Measurements from ENCODE around the gene LRRC56.

LRRC56 gene

DNA sequence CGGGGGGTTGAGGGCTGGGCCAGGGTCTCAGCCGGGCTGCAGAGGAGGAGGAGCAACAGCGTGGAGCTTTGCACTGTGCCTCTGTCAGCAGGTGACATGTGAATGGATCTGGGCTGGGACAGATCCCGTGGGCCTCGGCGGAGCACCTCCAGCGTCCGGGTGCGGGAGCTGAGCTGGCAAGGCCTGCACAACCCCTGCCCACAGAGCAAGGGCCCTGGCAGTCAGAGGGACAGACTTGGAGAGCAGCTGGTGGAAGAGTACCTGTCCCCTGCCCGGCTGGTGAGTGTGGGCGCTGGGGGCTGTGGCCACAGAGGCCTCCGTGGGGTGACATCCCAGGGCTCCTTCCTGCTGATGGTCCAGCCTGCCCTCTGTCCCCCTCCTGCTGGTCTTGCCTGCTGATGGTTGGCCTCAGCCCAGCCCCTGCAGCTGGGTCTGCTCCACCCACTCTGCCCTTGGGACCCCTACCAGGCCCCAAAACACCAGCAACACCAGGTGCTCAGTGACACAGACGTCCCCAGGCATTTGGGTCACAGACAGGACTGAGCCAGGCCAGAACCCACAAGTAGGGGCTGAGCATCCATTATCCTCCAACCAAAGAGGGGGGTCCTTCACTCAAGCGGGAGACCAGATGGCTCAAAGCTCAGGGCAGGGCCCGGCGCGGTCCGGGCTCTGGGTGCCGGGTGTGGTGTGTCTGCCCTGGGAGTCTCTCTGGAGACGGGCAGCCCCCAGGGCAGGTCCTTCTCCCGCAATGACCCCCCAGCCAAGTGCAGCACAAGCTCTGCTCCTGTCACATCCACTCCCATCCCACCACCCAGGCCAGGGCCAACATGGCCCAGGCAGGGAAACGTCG is 3.5 kb downstream of the LRRC56 start:
- no peak for DNase-seq

DNA sequence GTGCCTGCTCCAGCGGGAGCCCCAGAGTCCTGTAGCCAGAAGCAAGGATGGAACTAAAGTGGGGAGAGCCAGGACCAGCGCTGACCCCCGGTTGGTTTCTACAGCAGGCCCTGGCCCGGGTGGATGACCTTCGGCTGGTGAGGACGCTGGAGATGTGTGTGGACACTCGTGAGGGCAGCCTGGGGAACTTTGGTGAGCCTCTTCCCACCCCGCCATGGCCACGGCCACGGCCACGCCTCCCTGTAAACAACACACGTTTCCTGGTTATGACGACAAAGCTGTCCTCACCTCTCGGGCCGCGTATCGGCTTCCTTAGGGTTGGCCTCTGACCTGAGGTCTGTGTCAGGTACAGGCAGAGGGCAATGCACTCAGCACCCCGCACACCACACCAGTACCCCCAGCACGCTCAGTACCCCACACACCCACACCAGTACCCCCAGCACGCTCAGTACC is 4.1 kb downstream of the LRRC56 start:
- DNase-seq, result no peak

DNA sequence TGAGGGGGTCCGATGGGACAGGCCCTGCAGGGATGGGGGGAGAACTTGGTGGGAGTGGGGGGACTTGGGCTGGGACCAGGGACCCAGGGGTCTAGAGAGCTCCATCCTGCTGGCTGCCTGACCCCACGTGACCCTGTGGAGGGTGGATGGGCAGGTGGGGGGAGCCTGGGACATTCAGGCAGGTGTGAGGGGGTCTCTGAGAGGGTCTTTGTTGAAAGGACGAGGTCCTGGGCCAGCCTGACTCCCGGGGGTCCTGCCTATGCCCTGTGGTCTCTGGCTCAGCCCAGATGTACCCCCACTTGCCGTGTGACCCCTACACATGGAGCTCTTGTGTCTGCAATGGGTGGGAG is 7.5 kb downstream of the LRRC56 start:
- no peak for DNase-seq

DNA sequence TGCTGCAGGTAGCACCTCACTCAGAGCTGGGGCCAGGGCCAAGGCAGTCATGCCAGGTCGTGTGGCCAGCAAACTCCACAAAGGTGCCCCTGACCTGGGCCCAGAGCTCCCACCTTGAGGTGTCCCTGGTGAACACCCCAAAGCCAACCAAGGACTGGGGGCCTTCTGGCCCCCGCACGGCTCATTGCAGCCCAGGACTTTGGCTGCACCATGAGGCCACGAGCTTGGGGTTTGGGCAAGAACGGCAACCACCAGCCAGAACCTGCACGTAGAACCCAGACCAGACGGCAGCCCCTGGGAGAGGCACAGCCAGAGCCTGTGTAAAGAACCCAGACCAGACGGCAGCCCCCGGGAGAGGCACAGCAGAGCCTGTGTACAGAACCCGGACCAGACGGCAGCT is 7.8 kb downstream of the LRRC56 start:
- no peak for DNase-seq

DNA sequence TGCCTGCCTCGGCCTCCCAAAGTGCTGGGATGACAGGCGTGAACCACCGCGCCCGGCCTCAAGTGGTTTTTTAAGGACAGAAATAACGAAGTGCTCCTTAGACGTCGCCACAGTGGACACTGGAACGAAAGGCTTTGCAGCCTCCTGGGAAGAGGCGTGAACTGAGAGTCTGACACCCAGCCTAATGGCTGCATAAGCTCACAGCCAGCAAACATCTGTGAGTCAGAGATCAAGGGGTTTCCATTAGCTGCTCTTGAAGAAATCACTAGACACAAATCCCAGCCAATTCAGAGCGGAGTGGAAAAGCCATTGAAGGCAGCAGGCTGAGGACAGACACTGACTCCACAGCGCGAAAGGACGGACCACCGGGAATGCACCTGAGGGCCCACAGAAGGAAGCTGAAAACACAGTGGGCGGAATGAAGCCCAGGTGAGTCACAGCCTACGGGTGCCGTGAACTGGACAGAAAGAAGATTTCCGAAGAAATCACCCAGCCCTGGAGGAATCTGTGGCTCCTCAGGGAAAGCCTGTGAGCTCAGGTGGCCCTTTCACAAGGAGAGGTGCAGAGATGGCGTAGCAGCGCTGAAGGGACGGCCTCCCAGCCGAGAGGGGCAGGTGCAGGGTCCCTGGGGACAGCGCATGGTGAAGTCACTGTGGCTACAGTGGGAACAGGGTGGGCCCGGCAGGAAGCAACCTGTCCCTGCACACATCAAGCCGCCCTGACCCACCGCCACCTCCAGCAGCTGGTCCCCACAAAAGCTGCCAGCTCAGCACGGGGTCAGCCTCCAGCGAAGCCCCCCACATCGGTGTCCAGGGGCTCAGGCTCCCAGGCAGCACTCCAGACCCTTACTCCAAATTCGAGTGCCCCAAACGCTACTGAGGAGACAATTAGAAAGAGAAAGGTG is 11.6 kb downstream of the LRRC56 start:
- no peak for DNase-seq

DNA sequence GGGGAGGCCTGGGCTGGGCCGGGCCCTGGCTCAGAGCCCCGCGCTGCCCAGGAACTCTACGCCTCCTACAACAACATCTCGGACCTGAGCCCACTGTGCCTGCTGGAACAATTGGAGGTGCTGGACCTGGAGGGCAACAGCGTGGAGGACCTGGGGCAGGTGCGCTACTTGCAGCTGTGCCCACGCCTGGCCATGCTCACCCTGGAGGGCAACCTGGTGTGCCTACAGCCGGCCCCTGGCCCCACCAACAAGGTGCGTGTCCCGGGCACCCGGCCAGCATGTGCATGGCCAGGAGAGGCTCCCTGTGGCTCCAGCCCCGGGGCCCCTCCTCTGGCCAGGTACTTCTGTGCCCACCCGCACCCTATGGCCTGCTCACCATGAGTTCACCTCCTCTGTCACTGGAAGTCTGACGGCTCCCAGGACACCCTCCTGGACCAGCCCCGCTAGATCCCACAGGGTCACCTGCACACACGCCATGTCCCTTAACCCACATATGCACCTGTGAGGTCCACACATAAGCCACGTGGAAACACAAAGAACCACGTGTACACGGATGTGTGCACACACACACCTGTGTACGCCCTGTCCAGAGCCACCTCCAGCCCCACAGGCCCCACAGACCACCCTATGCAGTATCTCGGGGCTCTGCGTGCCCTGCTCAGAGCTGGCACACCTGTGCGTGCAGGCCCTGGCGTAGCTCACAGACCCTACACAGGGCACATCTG is 12.9 kb downstream of the LRRC56 start:
- DNase-seq, result no peak

DNA sequence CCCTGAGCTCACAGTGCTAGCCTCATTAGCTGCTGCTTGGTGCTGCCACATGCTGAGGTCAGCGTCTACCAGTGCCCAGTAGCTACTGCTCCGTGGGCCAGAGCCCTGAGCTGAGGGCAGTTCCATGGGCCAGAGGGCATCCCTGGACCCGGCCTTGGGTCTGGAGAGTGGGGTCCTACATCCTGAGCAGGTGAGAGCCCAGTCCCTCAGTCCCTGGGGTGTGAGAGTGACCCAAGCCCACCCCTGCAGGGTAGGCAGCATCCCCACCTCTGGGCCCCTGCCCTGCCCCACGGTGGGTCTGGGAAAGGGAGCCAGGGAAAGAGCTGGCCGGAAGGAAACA is 13.4 kb downstream of the LRRC56 start:
- DNase-seq, result no peak

DNA sequence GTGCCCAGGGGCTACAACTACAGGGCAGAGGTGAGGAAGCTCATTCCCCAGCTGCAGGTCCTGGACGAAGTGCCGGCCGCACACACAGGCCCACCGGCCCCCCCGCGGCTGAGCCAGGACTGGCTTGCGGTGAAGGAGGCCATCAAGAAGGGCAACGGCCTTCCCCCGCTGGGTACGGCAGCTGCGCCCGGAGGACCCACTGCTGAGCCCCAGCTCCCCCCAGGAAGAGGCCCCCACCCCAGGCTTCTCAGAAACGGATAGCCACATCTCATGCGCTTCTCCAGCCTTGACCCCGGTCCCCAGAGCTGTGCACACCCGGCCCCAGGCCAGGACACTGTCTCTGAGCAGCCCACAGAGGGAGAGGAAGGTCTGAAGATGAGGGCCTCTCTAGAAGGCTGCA is 13.8 kb downstream of the LRRC56 start:
- no peak for DNase-seq

DNA sequence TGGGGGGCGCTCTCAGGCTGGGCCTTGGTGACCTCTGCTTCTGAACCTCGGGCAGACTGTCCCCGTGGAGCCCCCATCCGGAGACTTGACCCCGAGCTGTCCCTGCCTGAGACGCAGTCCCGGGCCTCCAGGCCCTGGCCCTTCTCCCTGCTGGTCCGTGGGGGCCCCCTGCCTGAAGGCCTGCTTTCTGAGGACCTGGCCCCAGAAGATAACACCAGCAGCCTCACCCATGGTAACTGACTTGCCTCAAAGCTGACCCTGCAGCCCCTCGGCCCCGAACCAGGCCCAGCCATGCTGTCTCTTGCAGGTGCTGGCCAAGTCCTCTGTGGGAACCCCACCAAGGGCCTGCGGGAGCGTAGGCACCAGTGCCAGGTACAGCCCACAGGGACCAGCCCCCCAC is 14.3 kb downstream of the LRRC56 start:
- DNase-seq, result no peak

DNA sequence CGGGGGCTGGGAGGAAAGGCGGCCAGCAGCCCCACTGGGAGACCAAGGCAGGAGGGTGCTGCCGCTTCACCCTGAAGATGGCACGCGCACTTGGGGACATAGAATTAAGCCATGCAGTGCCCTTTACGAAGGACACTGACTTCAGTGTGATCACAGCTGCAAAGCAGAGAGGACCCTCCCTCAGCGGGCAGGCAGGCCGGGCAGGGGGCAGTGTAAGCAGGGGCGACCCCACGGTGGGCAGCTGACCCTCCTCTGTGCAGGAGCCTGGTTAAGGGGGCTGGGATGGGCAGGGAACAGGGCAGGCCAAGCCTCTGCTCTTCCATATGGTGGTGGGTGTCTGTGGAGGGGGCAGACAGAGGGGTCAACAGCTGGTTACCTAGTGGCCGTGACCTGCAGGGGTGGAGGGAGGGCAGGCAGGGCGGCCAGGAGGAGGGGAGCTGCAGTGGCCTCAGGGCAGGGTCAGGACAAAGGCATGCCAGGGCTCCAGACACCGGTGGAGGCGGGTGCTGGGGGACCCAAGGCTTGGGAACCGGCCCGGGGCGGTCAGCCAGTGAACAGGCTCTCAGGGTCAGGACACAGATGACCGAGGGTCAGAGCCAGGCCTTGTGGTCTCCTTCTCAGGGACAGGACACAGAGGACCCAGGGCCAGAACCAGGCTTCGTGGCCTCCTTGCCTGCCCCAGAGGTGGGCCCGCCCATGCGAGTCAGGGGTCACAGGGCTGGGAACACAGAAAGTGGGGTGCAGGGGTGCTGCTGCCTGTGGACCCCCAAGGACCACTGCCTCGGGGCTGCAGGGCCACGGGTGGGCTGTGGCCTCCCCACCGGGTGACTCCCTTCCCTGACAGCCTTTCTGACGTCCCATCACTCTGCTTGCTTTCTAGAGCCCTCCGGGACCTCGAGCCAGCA is 16.0 kb downstream of the LRRC56 start:
- no peak for DNase-seq

DNA sequence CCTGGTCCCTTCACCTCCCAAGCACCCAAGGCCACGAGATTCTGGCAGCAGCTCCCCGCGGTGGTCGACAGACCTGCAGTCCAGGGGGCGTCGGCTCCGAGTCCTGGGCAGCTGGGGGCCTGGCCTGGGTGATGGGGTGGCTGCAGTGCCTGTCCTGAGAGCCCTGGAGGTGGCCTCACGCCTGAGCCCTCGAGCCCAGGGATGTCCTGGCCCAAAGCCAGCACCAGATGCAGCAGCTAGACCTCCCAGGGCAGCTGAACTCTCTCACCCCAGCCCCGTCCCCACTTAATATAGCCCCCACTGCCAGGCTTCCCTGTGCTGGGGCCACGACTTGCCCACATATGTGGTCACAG is 16.6 kb downstream of the LRRC56 start:
- no peak for DNase-seq

DNA sequence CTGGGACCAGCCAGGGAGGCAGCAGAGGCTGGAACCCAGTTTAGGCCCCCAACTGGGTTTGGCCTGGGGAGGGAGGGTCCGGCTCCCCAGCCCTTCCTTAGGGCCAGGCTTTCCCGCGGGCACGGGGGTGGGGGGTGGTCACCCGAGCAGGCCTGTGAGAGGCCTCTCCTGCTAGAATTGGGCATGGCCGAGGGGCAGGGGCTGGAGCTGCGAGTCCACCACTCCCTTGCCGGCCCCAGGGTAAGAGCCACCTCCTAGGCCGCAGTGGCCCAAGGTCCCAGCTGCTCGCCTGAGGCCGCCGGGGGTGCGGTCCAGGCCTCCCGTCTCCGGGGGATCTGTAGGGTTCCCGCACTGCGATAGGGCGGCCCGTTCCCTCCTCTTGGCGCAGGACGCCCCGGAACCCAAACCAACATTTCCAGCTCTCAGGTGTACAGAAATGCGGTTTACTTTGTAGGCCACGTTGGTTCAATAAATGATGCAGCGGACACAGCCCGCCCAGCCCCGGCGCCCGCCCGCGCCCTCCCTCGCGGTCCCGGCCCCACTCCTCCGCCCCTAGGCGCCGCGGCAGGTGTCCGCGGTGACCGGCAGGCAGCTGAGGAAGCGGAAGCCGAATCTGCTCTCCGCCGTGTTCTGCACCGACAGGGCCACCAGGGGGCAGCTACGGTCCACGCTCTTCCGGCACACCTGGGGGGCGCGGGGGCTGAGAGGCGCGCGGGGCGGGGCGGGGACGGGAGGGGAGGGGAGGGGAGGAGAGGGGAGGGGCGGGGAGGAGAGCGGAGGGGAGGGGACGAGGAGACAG is 17.3 kb downstream of the LRRC56 start:
- DNase-seq, result peak; percentile 73 to 77

DNA sequence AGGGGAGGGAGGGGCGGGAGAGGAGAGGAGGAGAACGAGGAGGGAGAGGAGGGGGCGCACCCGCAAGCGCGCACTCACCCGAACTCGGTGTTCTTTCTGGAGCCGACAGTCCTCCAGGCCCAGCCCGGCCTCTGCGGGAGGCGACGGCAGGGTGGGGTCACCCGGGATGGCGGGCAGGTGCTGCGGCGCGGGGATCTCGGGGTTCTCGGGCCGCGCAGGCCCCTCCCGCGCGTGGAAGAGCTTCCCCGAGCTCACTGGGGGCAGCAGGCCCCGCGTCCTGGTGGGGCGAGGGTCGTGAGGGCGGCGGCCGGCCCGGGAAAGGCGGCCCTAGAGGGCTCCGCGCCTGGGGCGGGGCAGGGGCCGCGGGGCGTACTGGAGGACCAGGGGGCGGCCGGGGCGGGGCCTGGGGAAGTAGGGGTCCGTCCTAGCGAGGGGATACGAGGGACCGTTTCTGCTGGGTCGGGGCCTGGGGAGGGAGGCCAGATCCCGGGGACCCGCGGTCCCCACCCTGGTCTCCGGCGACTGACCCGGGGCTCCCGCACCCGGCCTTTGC is 18.0 kb downstream of the LRRC56 start:
- no peak for DNase-seq

DNA sequence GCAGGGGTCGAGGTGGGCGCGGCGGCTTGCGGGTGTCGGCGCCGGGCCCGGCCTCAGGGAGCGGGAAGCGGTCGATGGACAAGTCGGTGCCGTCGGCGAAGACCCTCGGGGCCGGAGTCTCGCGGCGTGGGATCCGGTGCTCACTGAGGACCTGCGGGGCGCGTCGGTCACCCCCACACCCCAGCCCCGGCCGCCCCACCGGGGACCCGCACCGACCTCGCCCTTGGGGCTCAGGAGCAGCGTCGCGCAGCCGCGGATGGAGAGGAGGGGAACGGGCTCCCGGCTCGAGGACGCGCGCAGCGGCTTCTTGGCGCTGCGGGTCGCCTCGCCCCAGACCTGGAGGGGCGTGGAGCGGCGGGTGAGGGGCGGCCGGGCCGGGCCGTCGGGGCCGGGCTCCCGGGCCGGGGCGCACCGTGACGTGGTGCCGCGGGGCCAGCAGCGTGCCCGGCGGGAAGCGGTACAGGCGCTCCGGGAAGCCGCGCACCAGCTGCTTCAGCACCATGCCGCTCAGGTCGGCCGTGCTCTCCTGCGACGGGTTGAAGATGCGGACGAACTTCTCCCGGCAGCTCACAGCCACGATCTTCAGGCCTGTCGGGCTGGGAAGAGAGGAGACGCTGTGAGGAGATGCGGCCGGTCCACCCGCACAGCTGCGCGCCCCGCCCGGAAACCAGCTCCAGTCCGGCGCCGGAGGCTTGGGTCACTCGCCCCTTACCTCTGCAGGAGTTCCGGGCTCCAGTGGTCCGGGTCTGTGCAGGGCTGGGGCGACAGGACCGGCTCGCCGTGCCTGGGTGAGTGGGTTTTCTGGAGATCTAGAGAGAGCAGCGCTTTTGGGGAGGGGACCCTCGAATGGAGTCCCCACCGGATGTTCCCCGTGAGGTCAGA is 18.7 kb downstream of the LRRC56 start:
- DNase-seq, result no peak

DNA sequence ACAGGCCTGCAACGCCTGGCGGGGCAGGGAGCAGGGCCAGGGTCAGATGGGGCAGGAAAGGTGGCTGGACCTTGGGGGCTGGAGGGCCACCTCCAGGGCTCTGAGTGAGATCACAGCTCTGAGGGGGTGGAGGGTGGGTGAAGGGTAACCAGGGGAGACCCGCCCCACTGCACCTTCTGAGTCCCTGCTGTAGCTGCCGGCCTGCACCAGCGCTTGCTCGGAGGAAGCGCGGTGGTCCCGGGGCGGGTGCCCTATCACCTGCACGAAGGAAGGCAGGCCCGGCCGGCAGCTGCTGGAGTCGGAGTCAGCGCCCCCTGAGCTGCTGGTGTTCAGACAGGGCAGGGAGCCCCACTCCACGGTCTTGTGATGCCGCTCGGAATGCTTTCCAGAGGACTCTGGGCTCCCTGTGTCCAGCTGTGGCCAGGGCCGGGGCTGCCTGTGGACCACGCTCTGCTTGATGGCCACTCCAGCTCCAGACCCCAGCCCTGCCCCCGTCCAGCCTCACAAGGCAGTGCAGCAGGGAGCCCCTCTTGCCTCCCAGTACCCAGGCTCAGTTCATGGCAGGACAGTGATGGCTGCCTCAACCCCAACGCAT is 19.4 kb downstream of the LRRC56 start:
- DNase-seq, result no peak

DNA sequence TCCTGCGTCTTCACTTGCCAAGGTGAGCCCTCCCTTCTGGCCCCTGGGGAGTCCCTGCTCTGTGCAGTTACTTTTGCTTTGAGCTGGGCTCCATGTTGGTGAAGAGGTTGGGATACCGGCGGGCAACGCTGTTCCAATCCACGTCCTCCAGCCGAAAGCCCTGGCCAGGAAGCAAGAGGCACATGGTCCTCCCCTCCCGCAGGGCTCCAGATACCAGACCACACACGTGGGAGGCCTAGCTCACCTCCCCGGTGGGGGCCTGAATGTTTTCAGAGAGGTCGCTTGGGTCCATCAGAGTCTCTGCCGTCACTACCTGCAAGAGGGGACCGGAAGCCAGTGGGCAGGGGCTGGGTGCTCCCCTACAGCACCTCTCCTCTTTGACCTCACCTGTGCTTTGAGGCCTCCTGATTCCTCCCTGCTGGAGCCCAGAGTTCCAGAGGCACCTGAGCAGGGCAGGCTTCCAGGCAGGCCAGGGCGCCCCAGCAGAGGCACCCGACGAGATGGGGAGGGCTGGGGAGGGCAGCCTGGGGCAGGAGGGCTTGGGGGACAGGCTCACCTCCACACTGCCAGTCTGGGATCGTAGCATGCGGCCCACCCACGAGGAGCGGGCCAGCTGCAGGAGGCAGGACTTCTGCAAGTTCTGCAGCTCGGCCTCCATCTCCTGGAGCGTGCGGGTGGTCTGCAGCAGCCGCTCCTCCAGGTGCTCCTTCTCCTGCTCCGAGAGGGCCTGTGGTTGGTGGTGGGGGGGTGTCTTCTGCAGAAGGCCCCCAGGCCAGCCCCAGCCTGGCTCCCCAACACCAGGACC is 20.2 kb downstream of the LRRC56 start:
- no peak for DNase-seq

DNA sequence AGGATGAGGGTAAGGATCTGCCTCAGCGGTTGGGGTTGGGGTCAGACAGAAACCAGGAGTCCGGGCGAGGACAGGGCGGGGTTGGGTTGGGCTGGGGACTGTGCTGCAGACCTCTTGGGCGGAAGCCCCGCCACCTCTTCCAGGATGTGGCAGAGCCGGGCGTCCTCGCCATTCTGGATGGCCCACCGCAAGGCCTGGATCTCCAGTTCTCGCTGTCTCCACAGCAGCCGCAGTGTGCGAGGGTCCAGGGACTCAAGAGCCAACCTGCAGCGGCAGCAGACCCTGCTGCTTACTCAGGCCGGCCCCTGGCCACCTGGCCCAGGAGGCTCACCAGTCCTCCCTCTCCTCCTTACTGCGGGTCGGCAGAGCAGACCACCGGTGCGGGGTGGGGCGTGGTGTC is 21.2 kb downstream of the LRRC56 start:
- no peak for DNase-seq

DNA sequence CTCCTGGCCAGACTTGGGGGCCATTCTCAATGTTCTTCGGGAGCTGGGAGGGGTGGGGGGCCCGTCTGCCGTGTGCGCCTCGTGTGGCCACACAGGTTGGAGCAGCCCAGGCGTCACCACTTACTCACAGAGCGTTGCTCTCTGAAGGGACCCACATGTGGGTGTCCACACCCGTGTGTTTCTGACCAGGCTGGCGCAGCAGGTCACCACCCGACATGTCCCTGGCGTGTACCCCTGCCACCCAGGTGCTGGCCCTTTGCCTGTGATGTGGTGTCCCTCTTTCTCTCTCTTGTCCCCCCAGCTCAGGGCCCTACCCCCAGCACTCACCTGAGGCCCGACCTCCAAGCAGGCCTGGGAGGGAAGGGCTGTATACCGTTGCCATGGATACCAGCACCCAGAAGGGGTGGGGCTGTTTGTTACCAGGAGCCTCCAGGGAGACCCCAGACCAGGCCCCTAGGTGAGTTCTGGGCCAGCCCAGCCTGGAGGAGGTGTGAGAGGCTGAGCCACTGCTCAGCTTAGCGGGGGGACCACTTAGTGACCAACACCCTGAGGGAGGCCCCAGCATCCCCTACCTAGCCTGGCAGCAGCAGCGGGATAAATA is 21.8 kb downstream of the LRRC56 start:
- DNase-seq, result no peak
